ENCODE results near the gene SCARB1.

Gene SCARB1

DNA sequence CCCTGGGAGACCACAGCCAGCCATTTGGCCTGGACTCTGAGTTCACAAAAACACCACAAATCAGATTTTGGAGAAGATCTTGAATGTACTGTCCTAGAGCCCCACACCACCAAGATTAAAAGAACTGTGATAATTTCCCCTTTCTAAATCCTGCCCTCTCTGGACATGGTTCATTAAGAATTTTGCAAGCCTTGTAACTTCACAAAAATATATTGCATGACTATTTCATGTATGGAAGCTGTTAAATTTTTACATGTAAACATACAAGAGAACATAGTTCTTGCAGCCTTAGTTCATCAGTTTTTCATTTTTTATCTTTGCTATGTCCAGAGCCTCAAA, 97.0 kb downstream of the SCARB1 start:
- DNase-seq (ENCODE audit: extremely low spot score, insufficient read length, low read depth) (no peak), FAIRE-seq (no peak)

DNA sequence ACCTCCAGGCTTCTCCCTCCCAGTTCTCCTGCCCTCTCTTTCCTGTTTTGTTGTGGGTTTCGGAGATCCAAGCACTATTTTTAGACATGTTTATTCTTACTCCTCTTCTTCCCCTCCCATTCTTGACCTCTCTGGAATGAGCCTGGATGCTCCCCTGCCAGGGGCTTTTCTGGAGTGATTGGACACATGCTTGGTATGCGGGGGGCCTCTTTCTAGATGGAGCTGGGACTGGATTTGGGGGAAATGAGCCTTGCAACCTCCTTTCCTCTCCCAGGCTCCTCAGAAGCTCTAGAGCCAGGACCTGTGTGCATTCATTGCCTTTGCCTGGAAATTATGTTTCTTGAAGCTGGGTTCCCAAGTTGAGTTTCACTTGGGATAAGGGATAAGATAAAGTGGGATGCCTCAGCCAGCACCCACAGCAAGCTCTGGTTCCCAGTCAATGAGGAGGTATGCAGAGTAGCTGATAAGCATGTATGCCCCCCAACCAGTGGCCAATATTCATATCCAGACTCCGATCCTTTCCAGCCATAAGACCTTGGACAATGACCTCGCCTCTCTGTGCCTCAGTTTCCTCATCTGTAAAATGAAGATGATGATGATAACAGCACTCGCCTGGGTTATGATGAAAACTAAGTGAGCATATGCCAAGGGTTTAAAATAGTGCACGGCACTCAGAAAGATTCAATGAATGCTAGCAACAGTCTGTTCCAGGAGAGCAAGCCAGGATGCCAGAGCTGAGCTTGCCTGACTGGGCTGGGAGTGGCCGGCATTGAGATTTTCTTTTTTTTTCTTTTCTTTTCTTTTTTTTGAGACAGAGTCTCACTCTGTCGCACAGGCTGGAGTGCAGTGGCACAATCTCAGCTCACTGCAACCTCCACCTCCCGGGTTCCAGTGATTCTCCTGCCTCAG, 97.8 kb downstream of the SCARB1 start:
- FAIRE-seq (no peak), DNase-seq (ENCODE audit: extremely low spot score, insufficient read length, low read depth) (no peak)

DNA sequence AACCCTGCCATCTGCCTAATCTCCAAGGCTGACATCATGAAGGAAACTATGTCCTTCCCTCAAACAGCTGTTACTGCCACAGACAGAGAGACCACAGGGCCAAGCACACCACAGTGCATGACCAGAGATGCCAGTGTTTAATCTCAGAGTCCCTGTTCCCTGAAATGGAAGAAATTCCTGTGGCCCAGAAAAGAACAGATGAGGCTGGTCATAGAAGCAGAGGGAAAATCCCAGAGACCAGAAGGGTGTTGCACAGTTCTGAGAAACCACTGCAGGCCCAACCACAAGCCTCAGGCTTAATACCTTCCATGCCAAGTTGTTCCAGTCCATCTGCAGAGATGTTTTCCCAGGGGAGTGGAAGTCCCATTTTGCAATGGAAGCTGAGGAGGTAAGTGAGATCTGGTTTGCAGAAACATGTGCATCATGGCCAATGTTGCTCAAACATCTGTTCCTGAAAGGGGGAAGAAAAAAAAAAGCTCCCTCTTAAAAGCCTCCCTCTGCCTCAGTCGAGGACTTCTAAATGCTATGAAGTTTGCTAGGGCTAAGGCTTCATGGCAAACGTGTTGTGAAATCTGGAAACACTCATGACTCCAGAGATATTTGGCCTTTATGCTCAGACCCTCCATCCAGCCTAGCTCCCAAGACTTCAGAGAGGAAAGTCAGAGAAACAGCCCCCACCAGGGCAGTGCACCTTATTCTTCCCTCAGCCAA, 98.6 kb downstream of the SCARB1 start:
- no peak for DNase-seq (ENCODE audit: extremely low spot score, insufficient read length, low read depth)
- no peak for FAIRE-seq

DNA sequence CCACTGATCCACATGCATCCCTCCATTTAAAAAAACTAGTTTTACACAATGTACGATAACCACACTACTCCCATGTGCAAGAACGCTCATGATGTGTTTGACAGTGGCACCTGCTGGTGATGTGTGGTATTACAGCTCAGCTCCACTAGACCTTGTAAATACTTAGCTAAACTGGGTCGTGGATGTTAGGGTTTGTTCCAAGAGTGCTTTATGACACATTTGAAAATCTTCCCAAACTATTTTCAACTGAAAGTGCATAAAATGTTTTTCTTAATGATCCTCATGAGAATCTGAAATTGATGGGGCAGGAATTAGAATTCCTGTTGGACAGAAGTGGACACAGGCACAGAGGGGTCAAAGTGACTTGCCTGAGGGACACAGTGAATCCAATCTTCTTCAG, 99.2 kb downstream of the SCARB1 start:
- no peak for FAIRE-seq
- no peak for DNase-seq (ENCODE audit: extremely low spot score, insufficient read length, low read depth)

DNA sequence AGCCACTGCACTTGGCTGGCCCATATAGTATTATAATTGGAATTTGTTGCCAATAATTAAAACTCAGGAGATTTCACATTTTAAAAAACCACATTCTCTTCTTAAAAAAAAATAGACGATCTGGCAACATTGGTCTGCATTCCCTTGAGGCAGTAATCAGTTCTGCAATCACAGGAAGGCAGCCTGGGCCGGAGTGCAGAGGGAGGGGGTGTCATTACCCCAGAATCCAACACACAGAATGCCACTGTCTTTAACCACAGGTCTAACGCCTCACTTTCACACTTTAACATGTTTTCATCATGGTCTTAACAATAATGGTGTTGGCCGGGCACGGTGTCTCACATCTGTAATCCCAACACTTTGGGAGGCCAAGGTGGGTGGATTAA, 100.1 kb downstream of the SCARB1 start:
- FAIRE-seq (no peak), DNase-seq (ENCODE audit: extremely low spot score, insufficient read length, low read depth) (no peak)

- FAIRE-seq (no peak), DNase-seq (ENCODE audit: extremely low spot score, insufficient read length, low read depth) (no peak)
These were observed 100.7 kb downstream of the SCARB1 start for GRCh38 chr12:124762791-124763593.

- DNase-seq (ENCODE audit: extremely low spot score, insufficient read length, low read depth) (no peak), FAIRE-seq (no peak)
These were observed 101.3 kb downstream of the SCARB1 start for GRCh38 chr12:124762384-124762783.

- FAIRE-seq: no peak
- no peak for DNase-seq (ENCODE audit: extremely low spot score, insufficient read length, low read depth)
These were observed 101.8 kb downstream of the SCARB1 start for GRCh38 chr12:124761871-124762270.

DNA sequence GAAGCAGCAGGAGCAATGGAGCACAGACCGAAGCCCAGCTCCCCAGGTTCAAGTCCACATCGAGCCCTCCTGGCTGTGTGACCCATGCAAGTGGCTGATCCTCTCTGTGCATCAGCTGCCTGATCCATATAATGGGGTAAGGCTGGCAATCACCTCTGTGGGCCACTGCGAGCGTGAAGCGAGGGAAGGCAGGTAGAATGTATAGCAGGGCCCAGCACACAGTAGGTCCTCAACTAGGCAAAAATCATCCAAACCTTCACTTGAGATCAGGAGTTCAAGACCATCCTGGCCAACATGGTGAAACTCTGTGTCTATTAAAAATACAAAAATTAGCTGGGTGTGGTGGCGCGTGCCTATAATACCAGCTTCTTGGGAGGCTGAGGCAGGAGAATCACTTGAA, 102.6 kb downstream of the SCARB1 start:
- DNase-seq (ENCODE audit: extremely low spot score, insufficient read length, low read depth): no peak
- FAIRE-seq: no peak

DNA sequence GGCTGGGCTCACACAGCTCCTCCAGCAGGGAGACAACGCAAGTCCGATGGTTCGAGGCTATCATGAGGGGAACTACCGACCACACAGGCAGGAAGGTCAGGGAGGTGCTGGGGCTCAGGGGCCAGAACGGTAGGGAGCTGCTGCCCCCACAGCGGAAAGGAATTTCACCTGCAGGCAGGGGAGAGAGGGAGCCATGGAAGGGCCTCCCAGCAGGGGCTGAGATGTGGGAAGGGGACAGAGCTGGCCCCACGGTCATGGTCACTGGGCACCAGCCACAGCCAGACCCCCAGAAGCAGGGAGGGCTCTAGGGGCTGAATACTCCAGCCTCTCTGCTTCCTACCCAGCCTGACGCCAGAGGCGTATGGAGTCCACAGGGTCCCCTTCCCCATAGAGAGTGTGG, 103.1 kb downstream of the SCARB1 start:
- FAIRE-seq (no peak), DNase-seq (ENCODE audit: extremely low spot score, insufficient read length, low read depth) (no peak)

DNA sequence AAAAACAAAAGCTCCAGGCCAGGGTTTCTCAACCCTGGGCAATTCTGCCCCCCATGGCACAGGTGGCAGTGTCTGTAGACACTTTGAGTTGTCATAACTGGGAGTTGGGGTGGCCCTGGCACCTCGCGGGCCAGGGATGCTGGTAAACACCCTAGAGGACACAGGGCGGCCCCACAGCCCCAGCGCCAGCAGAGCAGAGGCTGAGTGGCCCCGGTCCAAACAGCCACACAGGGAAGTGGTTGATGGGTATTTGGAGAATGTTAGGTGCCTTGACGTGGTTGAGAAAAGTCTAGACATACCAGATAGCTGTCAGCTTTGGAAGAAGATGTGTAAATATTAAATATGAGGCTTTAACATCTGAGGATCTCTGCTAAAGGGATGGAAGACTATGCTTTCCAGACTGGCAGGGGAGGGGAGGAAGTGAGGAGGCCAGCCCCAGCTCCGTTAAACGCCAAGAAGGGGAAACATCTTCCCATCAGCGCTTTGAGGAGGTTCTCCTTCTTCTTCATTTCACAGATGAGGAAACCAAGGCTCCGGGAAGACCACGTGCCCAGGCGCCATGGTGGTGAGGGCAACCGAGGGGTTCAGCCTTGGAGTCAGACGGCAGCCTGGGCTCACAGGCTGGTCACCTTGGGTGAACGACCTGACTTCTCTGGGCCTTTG, 103.7 kb downstream of the SCARB1 start:
- FAIRE-seq (no peak), DNase-seq (ENCODE audit: extremely low spot score, insufficient read length, low read depth) (no peak)

DNA sequence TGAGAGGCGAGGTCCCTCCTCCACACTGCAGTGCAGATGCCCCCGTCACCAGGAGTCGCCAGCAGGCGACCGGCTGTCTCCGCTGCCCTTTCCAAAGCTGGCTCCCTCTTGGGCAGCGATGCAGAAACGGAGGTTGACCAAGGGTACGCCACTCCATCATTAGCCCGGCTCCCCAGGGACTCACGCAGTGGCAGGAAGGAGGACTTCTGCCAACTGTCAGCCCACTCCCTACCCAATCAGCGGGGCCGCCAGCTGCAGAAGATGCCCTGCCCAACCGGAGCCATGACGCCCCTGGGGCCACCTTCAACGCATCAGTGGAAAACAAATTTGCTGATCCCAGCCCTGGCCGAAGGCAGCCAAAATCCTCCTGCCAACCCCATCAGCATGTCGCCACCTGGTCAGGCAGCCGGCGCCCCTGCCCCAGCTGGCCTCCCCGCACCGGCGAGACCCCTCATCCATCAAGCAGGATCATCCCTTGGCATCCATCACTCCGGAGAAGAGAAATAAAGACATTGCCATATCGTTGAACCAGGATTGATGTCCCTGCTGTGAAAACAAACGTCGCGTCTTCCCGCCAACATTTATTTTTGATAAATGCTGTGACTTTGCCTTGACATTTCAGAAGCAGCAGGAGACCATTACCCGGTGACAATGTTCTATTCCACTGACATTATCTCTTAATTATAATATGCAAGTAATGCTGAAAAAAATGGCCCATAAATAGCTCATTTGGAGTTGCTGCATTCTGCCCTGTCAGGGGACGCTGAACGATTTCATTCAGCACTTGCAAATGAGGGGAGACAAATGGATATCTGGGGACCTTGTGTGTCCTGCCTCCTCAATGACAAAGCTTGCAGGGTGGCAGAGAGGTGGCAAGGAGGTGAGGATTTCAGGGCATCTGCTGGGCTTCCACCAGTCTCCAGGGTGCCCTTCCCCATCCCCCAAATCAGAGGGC, 105.1 kb downstream of the SCARB1 start:
- DNase-seq (ENCODE audit: extremely low spot score, insufficient read length, low read depth) (no peak), FAIRE-seq (no peak)

DNA sequence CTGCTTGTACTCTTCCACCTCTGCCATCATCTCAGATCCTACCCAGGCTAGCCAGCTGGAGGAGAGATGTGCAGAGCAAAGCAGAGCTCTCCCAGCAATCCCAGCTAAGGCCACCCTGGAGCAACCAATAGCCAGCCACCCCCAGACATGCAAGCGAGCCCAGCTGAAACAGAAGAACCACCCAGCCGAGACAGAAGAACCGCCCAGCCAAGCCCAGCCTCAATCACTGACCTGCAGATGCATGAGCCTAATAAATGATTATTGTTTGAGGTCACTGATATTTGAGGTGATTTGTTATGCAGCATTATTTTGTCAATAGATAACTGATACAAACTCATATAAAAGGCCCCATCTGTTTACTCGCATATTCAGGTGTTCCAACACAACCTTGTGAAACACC, 106.3 kb downstream of the SCARB1 start:
- FAIRE-seq (no peak), DNase-seq (ENCODE audit: extremely low spot score, insufficient read length, low read depth) (no peak)

DNA sequence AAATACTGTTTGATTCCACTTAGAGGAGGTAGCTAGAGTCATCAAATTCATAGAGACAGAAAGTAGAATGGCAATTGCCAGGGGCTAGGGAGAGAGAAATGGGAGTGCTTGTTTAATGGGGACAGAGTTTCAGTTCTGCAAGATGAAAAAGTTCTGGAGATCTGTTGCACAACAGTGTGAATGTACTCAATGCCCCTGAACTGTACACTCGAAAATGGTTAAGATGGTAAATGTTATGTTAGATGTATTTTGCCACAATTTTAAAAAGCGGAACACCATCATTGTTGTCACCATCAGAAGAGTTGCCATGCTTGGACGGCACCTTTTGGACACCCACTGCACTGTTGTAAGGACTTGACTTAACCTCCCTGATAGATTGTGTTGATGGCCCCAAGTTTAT, 106.9 kb downstream of the SCARB1 start:
- FAIRE-seq (no peak), DNase-seq (ENCODE audit: extremely low spot score, insufficient read length, low read depth) (no peak)

DNA sequence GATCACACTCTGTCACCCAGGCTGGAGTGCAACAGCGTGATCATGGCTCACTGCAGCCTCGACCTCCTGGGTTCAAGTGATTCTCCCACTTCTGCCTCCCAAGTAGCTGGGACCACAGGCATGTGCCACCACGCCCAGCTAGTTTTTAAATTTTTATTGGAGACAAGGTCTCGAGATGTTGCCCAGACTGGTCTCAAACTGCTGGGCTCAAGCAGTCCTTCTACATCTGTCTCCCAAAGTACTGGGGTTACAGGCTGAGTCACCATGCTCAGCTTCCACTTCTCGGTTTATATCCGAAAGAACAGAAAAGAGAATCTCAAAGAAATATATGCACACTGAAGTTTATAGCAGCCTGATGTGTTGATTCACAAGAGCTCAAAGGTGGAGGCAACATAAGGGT, 107.5 kb downstream of the SCARB1 start:
- DNase-seq (ENCODE audit: extremely low spot score, insufficient read length, low read depth): no peak
- FAIRE-seq: no peak

DNA sequence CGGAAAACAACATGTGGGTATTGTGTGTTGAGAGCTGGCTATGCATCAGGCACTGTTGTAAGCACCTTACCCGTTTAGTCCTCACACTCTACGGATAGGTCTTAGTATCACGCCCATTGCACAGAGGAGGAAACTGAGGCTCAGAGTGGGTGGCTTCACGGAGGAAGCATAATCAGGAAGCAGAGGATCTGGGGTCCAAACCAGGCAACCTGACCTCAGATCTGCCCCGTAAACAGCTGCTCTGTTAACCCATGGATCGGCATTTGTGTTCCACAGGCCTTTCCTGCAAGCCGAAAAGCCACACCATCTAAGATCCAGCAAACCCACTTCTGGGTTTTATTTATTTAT, 107.9 kb downstream of the SCARB1 start:
- FAIRE-seq (no peak), DNase-seq (ENCODE audit: extremely low spot score, insufficient read length, low read depth) (no peak)

GRCh38 chr12:124754949-124755800, 108.5 kb downstream of the SCARB1 start:
- no peak for FAIRE-seq
- DNase-seq (ENCODE audit: extremely low spot score, insufficient read length, low read depth): no peak

DNA sequence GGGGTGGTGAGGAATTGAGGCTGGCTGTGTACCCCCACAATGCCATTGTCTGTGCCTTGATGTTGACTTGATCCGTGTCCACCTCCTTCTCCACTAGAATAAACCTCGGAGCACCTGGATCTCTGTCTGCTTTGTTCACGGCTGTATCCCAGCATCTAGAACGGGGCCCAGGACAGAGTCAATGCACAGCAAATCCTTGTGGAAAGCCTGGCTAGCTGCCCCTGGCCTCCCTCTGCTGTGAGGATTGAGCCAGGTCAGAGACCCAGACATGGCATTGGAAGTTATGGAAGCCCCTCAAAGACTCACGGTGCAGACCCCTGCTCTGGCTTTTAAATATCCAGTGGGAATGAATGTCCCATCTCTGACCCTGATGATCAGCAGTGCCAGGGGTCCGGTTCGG, 109.2 kb downstream of the SCARB1 start:
- DNase-seq (ENCODE audit: extremely low spot score, insufficient read length, low read depth) (no peak), FAIRE-seq (no peak)

Measured in GM18507 (cell line).